Stimulated activated CD4-positive, alpha-beta T cell treated with anti-CD3 and anti-CD28 coated beads, Interleukin-1b, Interleukin-23, amount 100 ng/mL, for 4 hours (primary cell): ENCODE data around the gene PPM1J.
"Not testable (repeated sequence)": the region's sequence is repeated elsewhere in the genome, so short reads cannot be mapped to it uniquely, and the experiment has no call there.

ENCODE experiments used
- DNase-seq, 2 donors: peaks; one replicate each; pipeline ENCODE4 v3.0.0-alpha.2; 2020; ENCODE audit warnings: low read depth in 2 of 2

Gene PPM1J

GRCh38 chr1:112721966-112722524, 6.9 kb upstream of the PPM1J start:
- DNase-seq, result no peak

GRCh38 chr1:112721294-112721693, 6.2 kb upstream of the PPM1J start:
- not testable (repeated sequence) for DNase-seq

DNA sequence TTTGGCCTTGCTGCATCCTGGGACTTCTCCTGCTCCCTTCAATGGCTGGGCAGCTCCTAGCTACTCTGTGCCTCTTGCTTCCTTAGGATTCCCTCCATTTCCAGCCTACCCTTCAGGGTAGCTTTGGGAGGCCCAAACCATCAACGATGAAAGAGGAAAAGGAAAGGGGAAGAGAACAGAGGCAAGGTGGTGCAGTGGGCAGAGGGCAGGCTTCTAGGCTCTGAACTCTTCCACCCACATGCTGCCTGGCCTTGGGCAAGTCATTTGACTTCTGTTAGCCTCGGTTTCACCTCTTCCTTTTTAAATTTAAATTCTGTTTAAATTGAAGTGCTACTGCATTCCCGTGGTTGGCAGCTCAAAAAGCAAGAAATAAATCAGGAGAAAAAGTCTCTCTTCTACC, 5.7 kb upstream of the PPM1J start:
- no peak for DNase-seq

DNA sequence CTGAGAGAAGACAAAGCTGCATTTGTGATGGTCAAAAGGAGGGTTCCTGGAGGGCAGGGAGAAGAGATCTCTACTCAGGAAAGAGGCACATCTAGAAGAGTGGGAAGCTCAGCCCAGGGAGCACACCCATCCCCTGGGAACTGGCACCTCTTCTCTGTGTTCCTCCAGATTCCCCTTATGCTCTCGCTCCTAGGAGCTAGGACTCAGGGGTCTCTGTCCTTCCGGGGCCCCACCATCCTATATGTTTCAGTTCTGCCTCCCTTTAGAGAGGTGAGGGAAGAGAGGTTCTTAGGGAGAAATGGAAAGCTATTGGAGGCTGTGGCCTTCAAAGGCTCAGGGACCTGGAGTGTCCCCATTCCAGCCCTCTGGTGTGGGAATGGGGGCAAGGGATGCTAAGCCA, 4.6 kb upstream of the PPM1J start:
- DNase-seq, result no peak

DNA sequence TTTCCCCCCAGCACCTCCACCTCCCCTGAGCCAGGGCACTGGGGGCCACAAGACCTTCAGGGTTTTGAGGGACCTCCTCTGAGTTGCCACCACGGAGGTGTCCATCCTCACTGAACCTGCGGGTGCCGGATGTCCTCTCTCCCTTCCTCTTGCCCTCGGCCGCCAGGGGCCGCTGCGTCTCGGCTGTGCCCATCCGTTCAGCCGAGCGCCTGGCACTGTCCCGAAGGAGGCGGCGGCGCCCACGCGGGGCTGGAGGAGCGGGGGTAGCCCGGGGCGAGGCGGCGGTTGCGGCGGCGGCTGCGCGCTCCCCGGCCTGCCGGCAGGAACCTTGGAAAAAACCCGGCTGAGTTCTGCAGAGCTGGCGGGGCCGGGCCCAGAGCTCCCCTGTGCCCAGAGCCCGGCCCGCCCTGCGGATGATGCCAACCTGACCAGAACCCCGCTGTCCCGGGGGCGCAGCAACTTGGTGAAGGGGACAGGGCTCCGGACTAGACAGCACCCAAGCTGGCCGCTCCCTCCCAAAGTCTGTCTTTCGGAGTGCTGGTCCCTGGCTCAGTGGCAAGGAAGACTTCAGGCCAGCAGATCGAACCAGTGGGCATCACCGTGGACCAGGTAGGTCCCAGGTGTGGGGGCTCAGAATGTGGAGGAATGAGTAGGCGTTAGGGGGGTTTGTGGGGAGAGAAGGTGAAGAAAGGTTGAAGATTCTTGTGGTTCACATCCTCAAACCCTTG, 3.7 kb upstream of the PPM1J start:
- DNase-seq, result peak; percentile 64 to 77

- no peak for DNase-seq
These were observed 2.2 kb upstream of the PPM1J start for GRCh38 chr1:112717263-112717873.

GRCh38 chr1:112716133-112716720, 1.1 kb upstream of the PPM1J start:
- peak; percentile 70 for DNase-seq

DNA sequence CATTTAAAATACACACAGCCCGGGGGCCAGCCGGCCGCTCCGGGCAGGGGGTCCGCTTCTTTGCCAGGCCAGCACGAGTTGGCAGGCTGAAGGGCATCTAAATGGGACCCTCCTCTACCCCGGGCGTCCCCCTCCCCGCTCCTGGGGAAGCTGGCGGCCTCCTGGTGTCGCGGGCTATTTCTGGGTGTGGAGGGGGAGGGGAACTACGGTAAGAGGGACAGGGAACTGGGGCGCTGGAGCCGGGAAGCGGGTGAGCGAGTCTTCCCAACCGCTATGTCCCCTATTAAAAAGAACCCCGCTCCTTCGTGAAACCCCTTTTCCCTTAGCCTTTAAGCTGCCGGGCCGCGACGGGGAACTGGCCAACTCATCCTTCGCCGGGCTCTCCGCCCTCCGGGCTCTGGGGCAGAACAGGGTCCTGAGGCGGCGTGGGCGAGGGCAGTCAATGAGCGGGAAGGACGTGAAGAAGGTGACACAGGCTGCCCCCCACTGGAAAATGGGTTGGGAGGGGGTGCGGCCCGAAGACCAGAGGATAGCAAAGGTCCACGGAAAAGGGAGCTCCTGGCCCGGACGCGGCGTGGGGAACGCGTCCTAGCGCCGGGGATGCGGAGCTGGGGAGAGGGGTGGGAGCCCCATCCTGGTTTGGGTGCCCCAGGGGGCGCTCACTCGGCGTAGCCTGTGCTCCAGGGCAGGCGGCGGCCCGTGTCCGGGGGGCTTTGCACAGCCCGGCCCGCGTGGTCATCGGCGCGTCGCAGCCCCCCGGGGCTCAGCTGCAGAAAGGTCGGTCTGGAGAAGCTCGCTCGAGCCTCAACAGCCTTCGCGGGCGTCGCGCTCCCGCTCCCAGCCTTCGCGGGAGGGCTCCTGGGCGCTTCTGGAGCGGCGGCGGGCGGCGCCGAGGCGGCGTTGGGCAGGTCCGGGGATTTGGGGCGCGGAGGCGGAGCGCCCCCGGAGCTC, 544 bp downstream of the PPM1J start:
- no peak for DNase-seq

DNA sequence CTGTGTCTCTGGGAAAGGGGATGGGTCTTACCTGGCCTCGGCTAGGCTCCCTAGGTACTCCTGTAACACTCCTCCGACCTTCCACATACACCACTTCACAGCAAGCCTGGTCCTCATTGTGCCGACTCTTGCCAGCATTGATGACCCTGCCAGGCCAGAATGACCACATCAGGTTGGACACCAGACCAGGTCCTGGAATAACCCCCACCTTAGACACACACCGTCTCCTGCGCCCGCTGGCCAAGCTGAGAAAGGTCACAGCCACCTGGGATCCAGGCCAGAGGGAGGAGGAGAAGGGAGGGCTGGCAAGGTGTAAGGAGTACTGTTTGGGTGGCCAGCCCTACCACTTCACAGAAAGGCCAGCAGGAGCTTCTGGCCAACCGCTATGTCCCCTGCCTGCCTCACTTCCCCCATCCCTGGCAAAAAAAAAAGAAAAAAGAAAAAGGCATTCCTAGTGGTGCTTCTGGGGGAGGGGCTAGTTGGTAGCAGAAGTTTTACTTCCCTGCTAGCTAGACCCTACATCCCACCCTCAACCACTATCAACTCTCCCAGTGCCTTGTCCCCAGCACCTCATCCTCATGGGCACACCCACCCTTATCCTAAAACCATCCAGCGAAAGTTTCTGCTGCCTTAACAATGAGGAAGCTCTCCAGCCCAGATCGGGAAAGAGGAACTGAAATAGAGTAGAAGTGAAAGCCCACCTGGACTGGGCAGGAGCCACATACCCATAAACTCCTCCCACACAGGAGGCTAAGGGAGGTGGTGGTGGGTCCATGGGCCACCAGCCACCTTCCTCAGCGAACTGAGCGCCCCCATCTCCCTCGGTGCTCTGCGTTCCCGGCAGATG, 1.4 kb downstream of the PPM1J start:
- no peak for DNase-seq

DNA sequence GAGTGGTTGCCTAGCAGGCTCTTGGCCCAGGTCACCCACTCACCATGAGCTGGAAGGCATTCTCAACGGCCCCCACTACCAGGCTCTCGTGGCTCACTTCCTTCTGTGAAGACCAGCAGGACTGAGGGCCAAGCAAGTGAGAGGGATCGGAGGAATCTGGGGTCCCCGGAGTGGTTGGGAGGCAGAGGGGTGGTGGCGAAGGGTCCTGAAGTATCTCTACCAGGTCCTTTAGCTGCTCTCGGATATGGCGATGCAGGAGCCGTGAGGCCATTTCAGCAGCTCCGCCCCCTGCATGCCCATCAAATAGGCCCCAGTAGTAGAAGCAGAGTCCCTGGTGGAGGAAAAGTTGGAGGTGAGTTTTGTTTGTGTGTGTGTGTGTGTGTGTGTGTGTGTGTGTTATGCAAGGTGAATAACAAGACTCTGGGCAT, 2.4 kb downstream of the PPM1J start:
- no peak for DNase-seq

- DNase-seq, result no peak
These were observed 2.9 kb downstream of the PPM1J start for GRCh38 chr1:112712191-112712590.

GRCh38 chr1:112711670-112712069, 3.5 kb downstream of the PPM1J start:
- DNase-seq, result no peak

GRCh38 chr1:112711041-112711440, 4.1 kb downstream of the PPM1J start:
- no peak for DNase-seq

- no peak for DNase-seq
These were observed 4.5 kb downstream of the PPM1J start for GRCh38 chr1:112710586-112710985.

- DNase-seq, result no peak
These were observed 5.0 kb downstream of the PPM1J start for GRCh38 chr1:112710159-112710558.

DNA sequence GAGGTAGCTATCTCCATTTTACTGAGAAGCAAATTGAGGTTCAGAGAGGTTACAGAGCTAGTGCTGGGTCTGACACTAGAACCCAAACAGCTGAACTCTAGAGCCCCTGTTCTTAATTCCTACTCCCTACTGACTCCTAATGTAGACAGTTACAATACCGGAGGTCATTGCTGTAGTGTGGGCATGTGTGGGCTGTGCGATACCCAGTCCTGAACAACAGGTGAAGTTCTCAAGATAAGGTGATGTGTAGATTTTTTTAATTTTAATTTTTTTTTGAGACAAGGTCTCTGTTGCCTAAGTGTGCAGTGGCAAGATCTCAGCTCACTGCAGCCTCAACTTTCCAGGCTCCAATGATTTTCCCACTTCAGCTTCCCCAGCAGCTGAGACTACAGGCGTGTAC, 6.6 kb downstream of the PPM1J start:
- DNase-seq, result no peak

DNA sequence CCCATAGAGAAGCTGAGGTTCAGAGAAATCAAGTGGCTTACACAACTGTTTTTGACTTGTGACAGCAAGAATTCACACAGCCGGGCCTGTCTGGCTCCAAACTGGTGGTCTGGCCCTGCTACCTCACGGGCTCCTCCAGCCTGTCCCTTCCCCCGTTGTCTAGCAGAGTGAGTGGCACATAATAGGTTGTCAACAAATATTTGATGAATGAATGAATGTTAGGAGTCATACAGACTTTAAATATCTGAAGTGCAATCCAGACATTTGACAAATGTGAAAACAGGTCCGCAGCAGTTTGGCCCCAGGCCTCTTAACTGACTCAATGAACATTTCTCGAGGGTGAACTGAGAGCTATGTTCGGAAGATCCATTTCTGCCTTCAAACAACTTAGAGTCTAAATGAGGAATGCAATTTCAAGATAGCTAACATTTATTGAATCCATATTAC, 7.1 kb downstream of the PPM1J start:
- DNase-seq, result no peak

GRCh38 chr1:112707221-112708001, 7.7 kb downstream of the PPM1J start:
- peak; percentile 47 to 62 for DNase-seq

DNA sequence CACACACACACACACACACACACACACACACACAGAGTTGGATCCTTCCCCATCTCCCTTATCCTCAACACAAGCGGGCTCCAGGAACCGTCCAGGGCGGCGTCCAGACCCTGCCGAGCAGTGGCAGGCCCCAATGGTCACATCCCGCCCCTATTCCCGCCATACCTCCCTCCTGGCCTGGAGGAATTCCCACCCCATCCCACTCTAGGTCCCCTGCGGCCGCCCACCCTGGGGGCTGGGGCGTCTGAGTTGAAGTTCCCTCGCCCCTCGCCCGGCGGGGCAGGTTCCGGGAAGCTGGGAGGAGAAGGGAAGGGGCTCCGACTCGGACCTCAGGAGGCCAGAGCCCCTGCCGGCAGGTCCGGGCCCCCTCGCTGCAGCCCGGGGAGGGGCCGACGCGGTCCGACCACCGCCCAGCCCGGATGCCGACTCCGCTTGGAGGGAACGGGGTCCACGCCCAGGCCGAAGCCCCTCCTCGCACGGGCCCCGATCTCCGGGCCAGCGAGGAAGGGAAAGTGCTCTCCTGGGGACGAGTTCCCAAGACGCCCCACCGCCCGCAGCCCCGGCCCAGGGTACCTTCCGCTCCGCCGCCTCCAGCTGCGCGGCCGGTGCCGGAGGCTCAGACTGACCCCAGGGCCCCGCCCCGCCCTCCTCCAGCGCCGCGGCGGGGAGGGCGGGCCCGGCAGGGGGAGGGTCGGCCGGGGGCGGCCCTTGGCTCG, 8.5 kb downstream of the PPM1J start, which contains the start of gene RHOC:
Gene RHOC (minus strand): TSS at position 623 of the 716 bp plus-strand sequence. CDS start 3,328 bp downstream, outside the sequence.
- DNase-seq, result no peak
